HepG2 (cell line): ENCODE results near the gene MMP10. TPM values are rescaled to one million over a fixed set of nuclear protein-coding genes. Genes with fewer than 3 reads are reported as not detected.

ENCODE experiments used
- ATAC-seq: fragments of 200-7000 bp; cut with Tn5 transposase; 3 replicates; pipeline ENCODE4 v1.9.1; 2020; ENCODE audit warnings: mild to moderate bottlenecking, moderate library complexity
- BruUV-seq: library from RNA; stranded (reverse); fragments of 400-500 nt; replicated peaks from 2 replicates; lab custom pipeline; 2021; lab: Mats Ljungman, UMichigan
- CTCF ChIA-PET: fragments of 300-600 bp; formaldehyde crosslinking; extraction: SDS; loops from one replicate; lab custom pipeline; 2021; ENCODE audit warnings: low total read pairs, inconsistent platforms, low intra/inter-chr PET ratio; lab: Yijun Ruan, JAX
- POLR2A ChIA-PET: fragments of 350-600 bp; sonication (Branson Sonifier 250); formaldehyde crosslinking; loops from one replicate; lab custom pipeline; 2020; ENCODE audit warnings: antibody characterized with exemption, inconsistent platforms; lab: Yijun Ruan, JAX
- DNase-seq: peaks from one replicate; pipeline ENCODE4 v3.0.0-alpha.2; 2015; ENCODE audit warnings: low spot score
- FAIRE-seq: peaks from 3 replicates; lab custom pipeline; 2011; peaks lifted over from hg19 to GRCh38; lab: Jason Lieb, UNC
- H2AFZ ChIP-seq: one replicate; pipeline ENCODE4 v1.6.1; 2011; ENCODE audit warnings: low read length, inconsistent platforms
- H3K27ac ChIP-seq: fragments of 300-600 bp; 3 replicates; pipeline ENCODE4 v1.8.0; 2011; ENCODE audit warnings: mixed run types, mild to moderate bottlenecking, mixed read lengths, low read length, inconsistent platforms; ENCODE audit not compliant: insufficient read depth; ENCODE audit errors: extremely low read length
- H3K27me3 ChIP-seq, 2 experiments: fragments of 200-600 bp in 1 of 2; 2 replicates in 1 of 2; 3 replicates in 1 of 2; pipeline versions ENCODE4 v1.6.0 to v1.8.0; 2011; ENCODE audit warnings: low read length in 2 of 2, mild to moderate bottlenecking in 2 of 2, moderate library complexity in 2 of 2, inconsistent platforms in 1 of 2; ENCODE audit not compliant: insufficient read depth in 2 of 2, control insufficient read depth in 1 of 2
- H3K36me3 ChIP-seq, 2 experiments: fragments of 200-600 bp in 1 of 2; replicated peaks in 1 of 2; 2 replicates in 1 of 2; 3 replicates in 1 of 2; pipeline versions ENCODE4 v1.5.1 to v1.8.0; 2011; ENCODE audit warnings: low read length in 2 of 2, inconsistent platforms in 1 of 2; ENCODE audit not compliant: insufficient read depth in 2 of 2, control insufficient read depth in 1 of 2
- H3K4me1 ChIP-seq: 2 replicates; pipeline ENCODE4 v1.5.1; 2012; ENCODE audit warnings: low read length, inconsistent platforms; ENCODE audit not compliant: insufficient read depth
- H3K4me2 ChIP-seq: 2 replicates; pipeline ENCODE4 v1.6.0; 2011; ENCODE audit warnings: low read depth, low read length, inconsistent platforms
- H3K4me3 ChIP-seq, 3 experiments: fragments of 200-600 bp in 1 of 3; sonication (generic), shearing (Covaris generic) in 1 of 3; replicated peaks in 1 of 3; 2 replicates each; pipeline ENCODE4 v1.5.1; 2011 to 2016; ENCODE audit warnings: low read length in 3 of 3, inconsistent platforms in 2 of 3, low read depth in 2 of 3, mild to moderate bottlenecking in 2 of 3, control low read depth in 1 of 3, mixed read lengths in 1 of 3; ENCODE audit not compliant: insufficient read depth in 1 of 3
- H3K79me2 ChIP-seq: one replicate; pipeline ENCODE4 v1.6.1; 2011; ENCODE audit warnings: low read length, inconsistent platforms; ENCODE audit not compliant: insufficient read depth
- H3K9ac ChIP-seq: 2 replicates; pipeline ENCODE4 v1.6.0; 2011; ENCODE audit warnings: mild to moderate bottlenecking, low read depth, low read length, inconsistent platforms; ENCODE audit not compliant: insufficient read depth
- H3K9me3 ChIP-seq: 2 replicates; pipeline ENCODE4 v1.5.1; 2012; ENCODE audit warnings: mild to moderate bottlenecking, low read length
- H4K20me1 ChIP-seq: 2 replicates; pipeline ENCODE4 v1.6.0; 2011; ENCODE audit warnings: inconsistent platforms, mild to moderate bottlenecking, low read length, moderate library complexity; ENCODE audit not compliant: insufficient read depth
- BCL3 ChIP-seq: sonication (generic); formaldehyde crosslinking; IDR thresholded peaks from 2 replicates; pipeline ENCODE4 v1.5.1; 2020; ENCODE audit warnings: mild to moderate bottlenecking, missing genetic modification reagents, moderate library complexity
- CEBPB ChIP-seq: IDR thresholded peaks from 2 replicates; pipeline ENCODE4 v1.6.1; 2011; ENCODE audit warnings: low read depth, low read length, improper control_type of control experiment, borderline replicate concordance
- CREB3 ChIP-seq: sonication (generic); formaldehyde crosslinking; IDR thresholded peaks from 2 replicates; pipeline ENCODE4 v1.5.0; 2020; ENCODE audit warnings: missing genetic modification reagents
- FLYWCH1 ChIP-seq: sonication (generic); formaldehyde crosslinking; IDR thresholded peaks from 2 replicates; pipeline ENCODE4 v1.8.1; 2023; ENCODE audit warnings: mild to moderate bottlenecking, missing genetic modification reagents
- GTF2F1 ChIP-seq: fragments of 150-350 bp; IDR thresholded peaks from 2 replicates; pipeline ENCODE4 v1.6.1; 2014; ENCODE audit warnings: low read length
- HNRNPH1 ChIP-seq: fragments of 200-400 bp; formaldehyde crosslinking; optimal IDR thresholded peaks from 2 replicates; pipeline ENCODE3; 2017; ENCODE audit warnings: mild to moderate bottlenecking, low read depth, low read length
- HNRNPUL1 ChIP-seq: fragments of 200-400 bp; formaldehyde crosslinking; IDR thresholded peaks from 2 replicates; pipeline ENCODE4 v1.6.1; 2017; ENCODE audit warnings: low read depth, mild to moderate bottlenecking, low read length, moderate library complexity
- IRF1 ChIP-seq: sonication (generic); formaldehyde crosslinking; IDR thresholded peaks from 2 replicates; pipeline ENCODE4 v1.4.0; 2020; ENCODE audit warnings: low read depth, mild to moderate bottlenecking, missing genetic modification reagents
- ONECUT2 ChIP-seq: sonication (generic); formaldehyde crosslinking; IDR thresholded peaks from 2 replicates; pipeline ENCODE4 v1.4.0; 2020; ENCODE audit warnings: missing genetic modification reagents
- POLR2G ChIP-seq: fragments of 200-400 bp; formaldehyde crosslinking; IDR thresholded peaks from 2 replicates; pipeline ENCODE4 v1.6.1; 2018; ENCODE audit warnings: mild to moderate bottlenecking, low read depth, low read length, moderate library complexity
- SP5 ChIP-seq: IDR thresholded peaks from 2 replicates; pipeline ENCODE4 v1.6.1; 2016; ENCODE audit warnings: low read depth, borderline replicate concordance
- TCF12 ChIP-seq, 2 experiments: fragments of 450-650 bp in 1 of 2; sonication (generic) in 1 of 2; formaldehyde crosslinking in 1 of 2; IDR thresholded peaks; 2 replicates each; pipeline versions ENCODE4 v1.6.1 to v1.8.0; 2017 to 2022; ENCODE audit warnings: antibody characterized with exemption in 1 of 2, mild to moderate bottlenecking in 1 of 2, missing genetic modification reagents in 1 of 2, moderate library complexity in 1 of 2
- ZBTB43 ChIP-seq: sonication (generic); formaldehyde crosslinking; conservative IDR thresholded peaks from 2 replicates; pipeline ENCODE4 v1.4.0; 2020; ENCODE audit warnings: missing genetic modification reagents
- ZNF234 ChIP-seq: sonication (generic); formaldehyde crosslinking; conservative IDR thresholded peaks from 2 replicates; pipeline ENCODE4 v1.5.1; 2020; ENCODE audit warnings: mild to moderate bottlenecking, missing genetic modification reagents
- ZNF512 ChIP-seq: sonication (generic); formaldehyde crosslinking; IDR thresholded peaks from 2 replicates; pipeline ENCODE4 v1.4.0; 2020; ENCODE audit warnings: mild to moderate bottlenecking, missing genetic modification reagents
- ZNF569 ChIP-seq: sonication (generic); formaldehyde crosslinking; IDR thresholded peaks from 2 replicates; pipeline ENCODE4 v1.5.0; 2020; ENCODE audit warnings: mild to moderate bottlenecking, missing genetic modification reagents, moderate library complexity, borderline replicate concordance
- ZNF615 ChIP-seq: sonication (generic); formaldehyde crosslinking; IDR thresholded peaks from 2 replicates; pipeline ENCODE4 v1.5.0; 2020; ENCODE audit warnings: mild to moderate bottlenecking, missing genetic modification reagents, borderline replicate concordance
- ZSCAN21 ChIP-seq: sonication (generic); formaldehyde crosslinking; IDR thresholded peaks from 2 replicates; pipeline ENCODE4 v1.8.0; 2022; ENCODE audit warnings: mild to moderate bottlenecking, missing genetic modification reagents, moderate library complexity, borderline replicate concordance
- WGBS: methylation state at CpG from one replicate; pipeline ENCODE4 v1.1.6; 2017; ENCODE audit warnings: low lambda C conversion rate; 5-methylcytosine and 5-hydroxymethylcytosine counted together
- in situ Hi-C: cut with HindIII; loops from 2 replicates; pipeline ENCODE4 v1.10.0; 2017; ENCODE audit warnings: low pct_unique_long_range_greater_than_20kb; ENCODE audit not compliant: extremely low pct_ligation_motif_present
- intact Hi-C: fragments of 100-400 bp; cut with micrococcal nuclease; formaldehyde crosslinking; loops from one replicate; pipeline ENCODE4 v1.10.0; 2022; ENCODE audit not compliant: unreplicated experiment
- polyA plus RNA-seq, 8 experiments: library from polyadenylated mRNA; depleted of rRNA in 3 of 8; stranded (reverse) in 7 of 8; unstranded in 1 of 8; fragments of >200 nt; fragmentation: Illumina TruSeq in 4 of 8; extraction: Trizol in 4 of 8; gene quantifications; 2 replicates each; pipeline versions ENCODE4 v1.2.1 to v1.2.3, GENCODE V29; 2011 to 2016; ENCODE audit warnings: low read depth in 4 of 8, missing spikeins in 1 of 8, mixed read lengths in 1 of 8; ENCODE audit not compliant: insufficient read depth in 1 of 8
- total RNA-seq, 5 experiments: library from RNA; depleted of rRNA; stranded (reverse); fragments of >200 nt; fragmentation: Illumina TruSeq; extraction: Trizol; gene quantifications; 2 replicates each; pipeline ENCODE4 v1.2.3, GENCODE V29; 2016; ENCODE audit warnings: low read depth in 1 of 5

Gene MMP10
- total and polyA plus RNA-seq, 2 of the 13 experiments (the other 11 are each of a cell fraction or from before 2014, with no cell fraction given) = 0.03 TPM; not detected in 1

GRCh38 chr11:102793677-102794290, 13.4 kb upstream of the MMP10 start (continued):
- TF ChIP-seq BCL3 (CRISPR knock-in tag) = no peak
- TF ChIP-seq ZNF569 (CRISPR knock-in tag) = no peak
- TF ChIP-seq FLYWCH1 (CRISPR knock-in tag) = no peak
- TF ChIP-seq ZNF615 (CRISPR knock-in tag) = no peak
- no peak for TF ChIP-seq IRF1 (CRISPR knock-in tag)
- no peak for TF ChIP-seq HNRNPUL1
- no peak for TF ChIP-seq POLR2G
- TF ChIP-seq SP5 (CRISPR knock-in tag) = no peak

GRCh38 chr11:102792604-102793003, 12.2 kb upstream of the MMP10 start:
- no TSS peak for BruUV-seq
- 51% methylated on average over 5 of the region's 5 CpGs for WGBS
- ChIA-PET POLR2A (no interaction called here), CTCF (no interaction called here)
- no peak overlapping the region for H3K9ac ChIP-seq
- no peaks in the 10 kb centered on the region for H3K79me2 ChIP-seq
- no peak overlapping the region for H3K4me3 ChIP-seq
- ATAC-seq (no peak), FAIRE-seq (no peak), DNase-seq (no peak)
- H3K4me2 ChIP-seq = no peak overlapping the region
- intact Hi-C loops = no loop called here
- H3K27ac ChIP-seq = no peak overlapping the region
- H4K20me1 ChIP-seq = no peaks in the 10 kb centered on the region
- in situ Hi-C loops = no loop called here
- H2AFZ ChIP-seq = no peak overlapping the region
- H3K9me3 ChIP-seq = no peaks in the 10 kb centered on the region
- no peaks in the 10 kb centered on the region for H3K4me1 ChIP-seq
- peaks cover 0 to 4% of the 10 kb centered on the region in 2 experiments; a peak in 2 of 5 replicates for H3K27me3 ChIP-seq
- H3K36me3 ChIP-seq = no peaks in the 10 kb centered on the region
- no peak for TF ChIP-seq ZNF512 (CRISPR knock-in tag)
- TF ChIP-seq HNRNPH1 = no peak
- TF ChIP-seq TCF12 (IDR thresholded peaks at IDR 0.05) = no peak
- no peak for TF ChIP-seq TCF12 (CRISPR knock-in tag; IDR thresholded peaks at IDR 0.05)
- no peak for TF ChIP-seq CREB3 (CRISPR knock-in tag)
- TF ChIP-seq CEBPB = no peak
- TF ChIP-seq GTF2F1 = no peak
- TF ChIP-seq ZBTB43 = no peak
- no peak for TF ChIP-seq ZSCAN21 (CRISPR knock-in tag)
- no peak for TF ChIP-seq ONECUT2
- no peak for TF ChIP-seq ZNF234
